AG09319 (cell line): Measurements from ENCODE around the gene CRY1.
"Not testable (repeated sequence)": the region's sequence is repeated elsewhere in the genome, so short reads cannot be mapped to it uniquely, and the experiment has no call there.

ENCODE experiments used
- DNase-seq: peaks from one replicate; pipeline ENCODE4 v3.0.0-alpha.2; 2010; ENCODE audit warnings: low read depth; ENCODE audit errors: extremely low read depth
- CTCF ChIP-seq: IDR thresholded peaks from 2 replicates; pipeline ENCODE4 v1.5.1; 2011; ENCODE audit warnings: low read depth, mild to moderate bottlenecking, inconsistent platforms, low read length, moderate library complexity

CRY1 gene

GRCh38 chr12:107019546-107019945 is 73.8 kb downstream of the CRY1 start:
- TF ChIP-seq CTCF = no peak
- no peak for DNase-seq

GRCh38 chr12:107017042-107017441 is 76.3 kb downstream of the CRY1 start:
- no peak for TF ChIP-seq CTCF
- no peak for DNase-seq

- DNase-seq = no peak
- TF ChIP-seq CTCF = no peak
Measured at GRCh38 chr12:107014055-107014454, 79.3 kb downstream of the CRY1 start.

- no peak for TF ChIP-seq CTCF
- no peak for DNase-seq
Measured at GRCh38 chr12:107012736-107013425, 80.5 kb downstream of the CRY1 start.

GRCh38 chr12:107011519-107011918 is 81.8 kb downstream of the CRY1 start:
- no peak for TF ChIP-seq CTCF
- DNase-seq = no peak

GRCh38 chr12:107007411-107007810 is 85.9 kb downstream of the CRY1 start:
- DNase-seq = no peak
- TF ChIP-seq CTCF = no peak

GRCh38 chr12:107002665-107003064 is 90.7 kb downstream of the CRY1 start:
- DNase-seq = not testable (repeated sequence)

- DNase-seq = no peak
- no peak for TF ChIP-seq CTCF
Measured at GRCh38 chr12:106999446-106999845, 93.9 kb downstream of the CRY1 start.
